HEK293 (cell line): ENCODE data around the gene CFAP97D2.

Experiments
- CTCF ChIA-PET: fragments of 350-600 bp; formaldehyde crosslinking; extraction: SDS; loops from one replicate; lab custom pipeline; 2021; ENCODE audit warnings: antibody characterized with exemption; lab: Yijun Ruan, JAX
- POLR2A ChIA-PET: fragments of 300-600 bp; formaldehyde crosslinking; extraction: SDS; loops from one replicate; lab custom pipeline; 2020; ENCODE audit warnings: antibody characterized with exemption, inconsistent platforms; lab: Yijun Ruan, JAX
- H3K27ac ChIP-seq: fragments of 200-500 bp; sonication (Bioruptor generic); 2 replicates; pipeline ENCODE4 v1.5.1; 2014; ENCODE audit warnings: low read depth, low read length, control low read depth, inconsistent platforms; ENCODE audit errors: extremely low read depth
- H3K36me3 ChIP-seq, 2 experiments: fragments of 200-500 bp in 1 of 2; sonication (Bioruptor generic) in 1 of 2; 1 replicate in 1 of 2; 2 replicates in 1 of 2; pipeline ENCODE4 v1.5.1; 2014 to 2017; ENCODE audit warnings: inconsistent platforms in 2 of 2, low read length in 2 of 2; ENCODE audit not compliant: control insufficient read depth in 2 of 2, insufficient read depth in 1 of 2
- H3K4me1 ChIP-seq: fragments of 200-500 bp; sonication (Bioruptor generic); 2 replicates; pipeline ENCODE4 v1.5.1; 2014; ENCODE audit warnings: mild to moderate bottlenecking, low read length, inconsistent platforms; ENCODE audit not compliant: control insufficient read depth, insufficient read depth
- H3K4me3 ChIP-seq: 2 replicates; pipeline ENCODE4 v1.5.1; 2011; ENCODE audit warnings: low read depth, mild to moderate bottlenecking, control low read depth, low read length, moderate library complexity
- H3K9me3 ChIP-seq: fragments of 200-500 bp; sonication (Bioruptor generic); 2 replicates; pipeline ENCODE4 v1.5.1; 2014; ENCODE audit warnings: low read depth, low read length, inconsistent platforms; ENCODE audit not compliant: control insufficient read depth, insufficient read depth
- OSR2 ChIP-seq: fragments of 450-650 bp; formaldehyde crosslinking; IDR thresholded peaks from 2 replicates; pipeline ENCODE4 v1.5.1; 2016; ENCODE audit warnings: missing biosample characterization, missing genetic modification characterization
- ZBTB7A ChIP-seq: fragments of 450-650 bp; formaldehyde crosslinking; IDR thresholded peaks from 2 replicates; pipeline ENCODE4 v1.5.1; 2016; ENCODE audit warnings: low read depth, missing biosample characterization, missing genetic modification characterization
- ZNF114 ChIP-seq: fragments of 450-650 bp; formaldehyde crosslinking; IDR thresholded peaks from 2 replicates; pipeline ENCODE4 v1.5.0; 2017; ENCODE audit warnings: missing biosample characterization, missing genetic modification characterization
- ZNF133 ChIP-seq: fragments of 450-650 bp; formaldehyde crosslinking; IDR thresholded peaks from 2 replicates; pipeline ENCODE4 v1.5.1; 2016; ENCODE audit warnings: missing biosample characterization, missing genetic modification characterization
- ZNF175 ChIP-seq: fragments of 450-650 bp; formaldehyde crosslinking; IDR thresholded peaks from 2 replicates; pipeline ENCODE4 v1.5.1; 2016; ENCODE audit warnings: missing biosample characterization, missing genetic modification characterization
- ZNF211 ChIP-seq: fragments of 450-650 bp; formaldehyde crosslinking; IDR thresholded peaks from 2 replicates; pipeline ENCODE4 v1.5.1; 2016; ENCODE audit warnings: low read depth, missing biosample characterization, missing genetic modification characterization
- ZNF292 ChIP-seq: fragments of 450-650 bp; formaldehyde crosslinking; IDR thresholded peaks from 2 replicates; pipeline ENCODE4 v1.5.1; 2016; ENCODE audit warnings: low read depth, missing biosample characterization, missing genetic modification characterization, borderline replicate concordance
- ZNF302 ChIP-seq: fragments of 450-650 bp; formaldehyde crosslinking; IDR thresholded peaks from 2 replicates; pipeline ENCODE4 v1.5.1; 2016; ENCODE audit warnings: missing biosample characterization, missing genetic modification characterization, low read depth
- ZNF394 ChIP-seq: fragments of 450-650 bp; formaldehyde crosslinking; IDR thresholded peaks from 2 replicates; pipeline ENCODE4 v1.5.1; 2016; ENCODE audit warnings: missing biosample characterization, missing genetic modification characterization, mild to moderate bottlenecking, moderate library complexity, borderline replicate concordance
- ZNF416 ChIP-seq: fragments of 450-650 bp; formaldehyde crosslinking; IDR thresholded peaks from 2 replicates; pipeline ENCODE4 v1.5.1; 2016; ENCODE audit warnings: missing biosample characterization, missing genetic modification characterization
- ZNF473 ChIP-seq: fragments of 450-650 bp; formaldehyde crosslinking; IDR thresholded peaks from 2 replicates; pipeline ENCODE4 v1.5.1; 2017; ENCODE audit warnings: missing biosample characterization, missing genetic modification characterization
- ZNF558 ChIP-seq: fragments of 450-650 bp; formaldehyde crosslinking; IDR thresholded peaks from 2 replicates; pipeline ENCODE4 v1.5.1; 2016; ENCODE audit warnings: missing biosample characterization, missing genetic modification characterization
- TF ChIP-seq, protein P1 (sequence below): fragments of 450-650 bp; formaldehyde crosslinking; IDR thresholded peaks from 2 replicates; pipeline ENCODE4 v1.5.1; 2016; ENCODE audit warnings: missing biosample characterization, missing genetic modification characterization
- TF ChIP-seq, protein P2 (sequence below): fragments of 450-650 bp; formaldehyde crosslinking; IDR thresholded peaks from 2 replicates; pipeline ENCODE4 v1.5.1; 2017; ENCODE audit warnings: missing biosample characterization, missing genetic modification characterization
- TF ChIP-seq, protein P3 (sequence below): fragments of 450-650 bp; formaldehyde crosslinking; IDR thresholded peaks from 2 replicates; pipeline ENCODE4 v1.5.1; 2016; ENCODE audit warnings: missing biosample characterization, missing genetic modification characterization
- TF ChIP-seq, protein P4 (sequence below): fragments of 450-650 bp; formaldehyde crosslinking; IDR thresholded peaks from 2 replicates; pipeline ENCODE4 v1.5.1; 2016; ENCODE audit warnings: missing biosample characterization, missing genetic modification characterization
- TF ChIP-seq, protein P5 (sequence below): fragments of 450-650 bp; formaldehyde crosslinking; IDR thresholded peaks from 2 replicates; pipeline ENCODE4 v1.5.1; 2016; ENCODE audit warnings: missing biosample characterization, missing genetic modification characterization
- TF ChIP-seq, protein P6 (sequence below): fragments of 450-650 bp; formaldehyde crosslinking; IDR thresholded peaks from 2 replicates; pipeline ENCODE4 v1.5.1; 2016; ENCODE audit warnings: missing biosample characterization, missing genetic modification characterization

The CFAP97D2 gene

DNA sequence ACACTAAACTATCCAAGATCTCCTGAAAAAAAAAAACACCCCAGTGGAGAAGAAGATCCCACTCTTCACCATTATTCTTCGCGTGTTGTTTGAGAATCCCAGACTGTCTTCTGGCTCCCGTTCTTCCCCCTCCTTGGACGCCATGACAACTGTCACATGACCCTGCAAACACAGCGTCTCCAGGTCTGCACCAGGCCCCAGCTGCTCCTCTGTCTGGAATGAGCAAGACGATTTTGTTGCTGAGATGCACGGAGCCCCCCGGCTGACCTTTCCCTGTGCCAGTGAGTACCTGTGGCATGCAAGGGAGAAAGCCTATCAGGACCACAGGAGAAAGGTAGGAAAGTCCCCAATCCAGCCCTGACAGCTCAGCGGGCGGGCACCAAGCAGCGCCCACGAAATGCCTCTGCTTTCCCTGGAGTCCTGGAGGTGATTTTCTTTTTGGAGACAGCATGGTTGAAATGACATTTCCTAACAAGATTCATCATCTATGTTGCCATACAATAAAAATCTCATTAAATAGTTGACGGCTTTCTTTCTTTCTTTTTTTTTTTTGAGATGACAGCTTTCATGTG, at the start of gene CFAP97D2:
CFAP97D2 (plus strand) TSS at position 171 of the 572 bp plus-strand sequence; CDS start at position 245, 74 bp downstream.
- H3K27ac ChIP-seq, result no peak within 1 kb of the TSS
- H3K4me3 ChIP-seq, result no peak within 1 kb of the TSS
- H3K4me1 ChIP-seq, result no peaks in the 10 kb centered on the region
- ChIA-PET POLR2A (no interaction called here), CTCF (interaction anchor here (0.6 kb wide), 1 partner anchor 408 kb away, joined by 3 read pairs; no protein-coding TSS in a partner anchor)
- H3K36me3 ChIP-seq, result no peaks in the 10 kb centered on the region
- TF ChIP-seq, protein P1, sequence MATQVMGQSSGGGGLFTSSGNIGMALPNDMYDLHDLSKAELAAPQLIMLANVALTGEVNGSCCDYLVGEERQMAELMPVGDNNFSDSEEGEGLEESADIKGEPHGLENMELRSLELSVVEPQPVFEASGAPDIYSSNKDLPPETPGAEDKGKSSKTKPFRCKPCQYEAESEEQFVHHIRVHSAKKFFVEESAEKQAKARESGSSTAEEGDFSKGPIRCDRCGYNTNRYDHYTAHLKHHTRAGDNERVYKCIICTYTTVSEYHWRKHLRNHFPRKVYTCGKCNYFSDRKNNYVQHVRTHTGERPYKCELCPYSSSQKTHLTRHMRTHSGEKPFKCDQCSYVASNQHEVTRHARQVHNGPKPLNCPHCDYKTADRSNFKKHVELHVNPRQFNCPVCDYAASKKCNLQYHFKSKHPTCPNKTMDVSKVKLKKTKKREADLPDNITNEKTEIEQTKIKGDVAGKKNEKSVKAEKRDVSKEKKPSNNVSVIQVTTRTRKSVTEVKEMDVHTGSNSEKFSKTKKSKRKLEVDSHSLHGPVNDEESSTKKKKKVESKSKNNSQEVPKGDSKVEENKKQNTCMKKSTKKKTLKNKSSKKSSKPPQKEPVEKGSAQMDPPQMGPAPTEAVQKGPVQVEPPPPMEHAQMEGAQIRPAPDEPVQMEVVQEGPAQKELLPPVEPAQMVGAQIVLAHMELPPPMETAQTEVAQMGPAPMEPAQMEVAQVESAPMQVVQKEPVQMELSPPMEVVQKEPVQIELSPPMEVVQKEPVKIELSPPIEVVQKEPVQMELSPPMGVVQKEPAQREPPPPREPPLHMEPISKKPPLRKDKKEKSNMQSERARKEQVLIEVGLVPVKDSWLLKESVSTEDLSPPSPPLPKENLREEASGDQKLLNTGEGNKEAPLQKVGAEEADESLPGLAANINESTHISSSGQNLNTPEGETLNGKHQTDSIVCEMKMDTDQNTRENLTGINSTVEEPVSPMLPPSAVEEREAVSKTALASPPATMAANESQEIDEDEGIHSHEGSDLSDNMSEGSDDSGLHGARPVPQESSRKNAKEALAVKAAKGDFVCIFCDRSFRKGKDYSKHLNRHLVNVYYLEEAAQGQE (tag by site-specific recombination), result no peak
- TF ChIP-seq, protein P2, sequence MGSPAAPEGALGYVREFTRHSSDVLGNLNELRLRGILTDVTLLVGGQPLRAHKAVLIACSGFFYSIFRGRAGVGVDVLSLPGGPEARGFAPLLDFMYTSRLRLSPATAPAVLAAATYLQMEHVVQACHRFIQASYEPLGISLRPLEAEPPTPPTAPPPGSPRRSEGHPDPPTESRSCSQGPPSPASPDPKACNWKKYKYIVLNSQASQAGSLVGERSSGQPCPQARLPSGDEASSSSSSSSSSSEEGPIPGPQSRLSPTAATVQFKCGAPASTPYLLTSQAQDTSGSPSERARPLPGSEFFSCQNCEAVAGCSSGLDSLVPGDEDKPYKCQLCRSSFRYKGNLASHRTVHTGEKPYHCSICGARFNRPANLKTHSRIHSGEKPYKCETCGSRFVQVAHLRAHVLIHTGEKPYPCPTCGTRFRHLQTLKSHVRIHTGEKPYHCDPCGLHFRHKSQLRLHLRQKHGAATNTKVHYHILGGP (tag by site-specific recombination), result no peak
- TF ChIP-seq ZNF558 (tag by site-specific recombination) (no peak), ZNF133 (tag by site-specific recombination) (no peak), ZNF394 (no peak), ZNF473 (no peak), ZNF211 (tag by site-specific recombination) (no peak), ZNF114 (no peak), OSR2 (no peak), ZBTB7A (tag by site-specific recombination) (no peak), ZNF175 (no peak), ZNF302 (tag by site-specific recombination) (no peak), ZNF292 (tag by site-specific recombination) (no peak), ZNF416 (tag by site-specific recombination) (no peak)
- TF ChIP-seq, protein P3, sequence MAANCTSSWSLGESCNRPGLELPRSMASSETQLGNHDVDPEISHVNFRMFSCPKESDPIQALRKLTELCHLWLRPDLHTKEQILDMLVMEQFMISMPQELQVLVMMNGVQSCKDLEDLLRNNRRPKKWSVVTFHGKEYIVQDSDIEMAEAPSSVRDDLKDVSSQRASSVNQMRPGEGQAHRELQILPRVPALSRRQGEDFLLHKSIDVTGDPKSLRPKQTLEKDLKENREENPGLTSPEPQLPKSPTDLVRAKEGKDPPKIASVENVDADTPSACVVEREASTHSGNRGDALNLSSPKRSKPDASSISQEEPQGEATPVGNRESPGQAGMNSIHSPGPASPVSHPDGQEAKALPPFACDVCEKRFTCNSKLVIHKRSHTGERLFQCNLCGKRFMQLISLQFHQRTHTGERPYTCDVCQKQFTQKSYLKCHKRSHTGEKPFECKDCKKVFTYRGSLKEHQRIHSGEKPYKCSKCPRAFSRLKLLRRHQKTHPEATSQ (tag by site-specific recombination), result no peak
- TF ChIP-seq, protein P4, sequence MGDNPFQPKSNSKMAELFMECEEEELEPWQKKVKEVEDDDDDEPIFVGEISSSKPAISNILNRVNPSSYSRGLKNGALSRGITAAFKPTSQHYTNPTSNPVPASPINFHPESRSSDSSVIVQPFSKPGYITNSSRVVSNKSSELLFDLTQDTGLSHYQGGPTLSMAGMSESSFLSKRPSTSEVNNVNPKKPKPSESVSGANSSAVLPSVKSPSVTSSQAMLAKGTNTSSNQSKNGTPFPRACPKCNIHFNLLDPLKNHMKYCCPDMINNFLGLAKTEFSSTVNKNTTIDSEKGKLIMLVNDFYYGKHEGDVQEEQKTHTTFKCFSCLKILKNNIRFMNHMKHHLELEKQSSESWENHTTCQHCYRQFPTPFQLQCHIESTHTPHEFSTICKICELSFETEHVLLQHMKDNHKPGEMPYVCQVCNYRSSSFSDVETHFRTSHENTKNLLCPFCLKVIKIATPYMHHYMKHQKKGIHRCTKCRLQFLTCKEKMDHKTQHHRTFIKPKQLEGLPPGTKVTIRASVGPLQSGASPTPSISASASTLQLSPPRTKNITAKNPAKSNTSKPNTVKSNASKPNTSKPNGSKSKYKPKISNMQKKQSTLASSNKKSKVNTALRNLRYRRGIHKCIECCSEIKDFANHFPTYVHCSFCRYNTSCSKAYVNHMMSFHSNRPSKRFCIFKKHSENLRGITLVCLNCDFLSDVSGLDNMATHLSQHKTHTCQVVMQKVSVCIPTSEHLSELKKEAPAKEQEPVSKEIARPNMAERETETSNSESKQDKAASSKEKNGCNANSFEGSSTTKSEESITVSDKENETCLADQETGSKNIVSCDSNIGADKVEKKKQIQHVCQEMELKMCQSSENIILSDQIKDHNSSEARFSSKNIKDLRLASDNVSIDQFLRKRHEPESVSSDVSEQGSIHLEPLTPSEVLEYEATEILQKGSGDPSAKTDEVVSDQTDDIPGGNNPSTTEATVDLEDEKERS (tag by site-specific recombination), result no peak
- TF ChIP-seq, protein P5, sequence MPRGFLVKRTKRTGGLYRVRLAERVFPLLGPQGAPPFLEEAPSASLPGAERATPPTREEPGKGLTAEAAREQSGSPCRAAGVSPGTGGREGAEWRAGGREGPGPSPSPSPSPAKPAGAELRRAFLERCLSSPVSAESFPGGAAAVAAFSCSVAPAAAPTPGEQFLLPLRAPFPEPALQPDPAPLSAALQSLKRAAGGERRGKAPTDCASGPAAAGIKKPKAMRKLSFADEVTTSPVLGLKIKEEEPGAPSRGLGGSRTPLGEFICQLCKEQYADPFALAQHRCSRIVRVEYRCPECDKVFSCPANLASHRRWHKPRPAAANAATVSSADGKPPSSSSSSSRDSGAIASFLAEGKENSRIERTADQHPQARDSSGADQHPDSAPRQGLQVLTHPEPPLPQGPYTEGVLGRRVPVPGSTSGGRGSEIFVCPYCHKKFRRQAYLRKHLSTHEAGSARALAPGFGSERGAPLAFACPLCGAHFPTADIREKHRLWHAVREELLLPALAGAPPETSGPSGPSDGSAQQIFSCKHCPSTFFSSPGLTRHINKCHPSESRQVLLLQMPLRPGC (tag by site-specific recombination), result no peak
- TF ChIP-seq, protein P6, sequence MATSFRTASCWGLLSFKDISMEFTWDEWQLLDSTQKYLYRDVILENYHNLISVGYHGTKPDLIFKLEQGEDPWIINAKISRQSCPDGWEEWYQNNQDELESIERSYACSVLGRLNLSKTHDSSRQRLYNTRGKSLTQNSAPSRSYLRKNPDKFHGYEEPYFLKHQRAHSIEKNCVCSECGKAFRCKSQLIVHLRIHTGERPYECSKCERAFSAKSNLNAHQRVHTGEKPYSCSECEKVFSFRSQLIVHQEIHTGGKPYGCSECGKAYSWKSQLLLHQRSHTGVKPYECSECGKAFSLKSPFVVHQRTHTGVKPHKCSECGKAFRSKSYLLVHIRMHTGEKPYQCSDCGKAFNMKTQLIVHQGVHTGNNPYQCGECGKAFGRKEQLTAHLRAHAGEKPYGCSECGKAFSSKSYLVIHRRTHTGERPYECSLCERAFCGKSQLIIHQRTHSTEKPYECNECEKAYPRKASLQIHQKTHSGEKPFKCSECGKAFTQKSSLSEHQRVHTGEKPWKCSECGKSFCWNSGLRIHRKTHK (tag by site-specific recombination), result no peak
- TF ChIP-seq, all 188 proteins: peak for 0
- no peaks in the 10 kb centered on the region for H3K9me3 ChIP-seq
